ENCODE data around the gene TBATA.

DNA sequence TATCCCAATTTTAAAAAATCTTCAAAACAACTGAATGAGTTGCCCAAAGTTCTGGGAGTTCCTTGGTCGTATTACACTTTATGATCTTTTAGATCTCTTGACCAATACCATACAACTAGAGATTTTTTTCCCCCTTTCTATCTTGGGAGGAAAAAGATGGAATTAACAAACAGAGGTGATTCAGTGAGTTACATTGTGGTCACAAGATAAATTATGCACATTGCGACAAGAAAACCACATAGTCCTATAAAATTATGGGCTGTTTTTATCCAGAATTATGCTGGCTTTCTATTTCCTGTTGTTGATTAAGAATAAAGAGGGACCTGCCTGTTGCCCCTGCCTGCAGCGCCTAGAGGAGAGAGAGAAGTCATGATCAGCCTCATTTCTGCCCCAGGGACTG is 22.4 kb upstream of the TBATA start:
- no peak for TF ChIP-seq POLR2A (IDR thresholded peaks at IDR 0.05)
- TF ChIP-seq CTCF (IDR thresholded peaks at IDR 0.05), result no peak

All from right lobe of liver (tissue), 4 donors.